ENCODE data around the gene KRT10.

GRCh38 chr17:40818343-40818732 is 4.1 kb downstream of the KRT10 start:
- no peak for TF ChIP-seq POLR2A (IDR thresholded peaks at IDR 0.05; ENCODE audit: low read length)
- no peak for TF ChIP-seq CTCF (IDR thresholded peaks at IDR 0.05)
- TF ChIP-seq ESRRA (IDR thresholded peaks at IDR 0.05; ENCODE audit: borderline replicate concordance, low read length): no peak
- TF ChIP-seq RAD21 (conservative IDR thresholded peaks at IDR 0.05 in 1 of 2, IDR thresholded peaks at IDR 0.05 in 1 of 2): no peak
- no peak for TF ChIP-seq EP300 (IDR thresholded peaks at IDR 0.05)
- no peak for TF ChIP-seq USF2 (IDR thresholded peaks at IDR 0.05)
- no peak; the same call in 1 of the 2 replicates for TF ChIP-seq PHF8 (IDR thresholded peaks at IDR 0.05; ENCODE audit: borderline replicate concordance, low read depth)
- no peak for TF ChIP-seq SMC3 (IDR thresholded peaks at IDR 0.05)
- no peak for TF ChIP-seq NPAS2 (CRISPR knock-in tag; IDR thresholded peaks at IDR 0.05; ENCODE audit: borderline replicate concordance)
- TF ChIP-seq CHD2 (IDR thresholded peaks at IDR 0.05; ENCODE audit: low read length, partially characterized antibody): no peak
- no peak for TF ChIP-seq MAX (IDR thresholded peaks at IDR 0.05)
- TF ChIP-seq EHMT2 (IDR thresholded peaks at IDR 0.05; ENCODE audit: low read depth): no peak
